M059J (cell line): ENCODE data around the gene PTCRA. TPM values are rescaled to one million over a fixed set of nuclear protein-coding genes. Genes with fewer than 3 reads are reported as not detected.

ENCODE experiments used
- DNase-seq: peaks from one replicate; pipeline ENCODE4 v3.0.0-alpha.2; 2012; ENCODE audit warnings: low read depth
- total RNA-seq: library from RNA; depleted of rRNA; stranded (reverse); fragments of >200 nt; shearing (Covaris generic); gene quantifications from 2 replicates; pipeline ENCODE4 v1.2.3, GENCODE V29; 2014; rRNA removed

The PTCRA gene
- total RNA-seq, 1 experiment from 2014 or later: not detected

GRCh38 chr6:42970871-42971612, 55.2 kb downstream of the PTCRA start:
- DNase-seq: peak; percentile 63

- DNase-seq: no peak
These were observed 56.0 kb downstream of the PTCRA start for GRCh38 chr6:42971746-42972327.

- no peak for DNase-seq
These were observed 58.1 kb downstream of the PTCRA start for GRCh38 chr6:42973926-42974325.

GRCh38 chr6:42974919-42975505, 59.2 kb downstream of the PTCRA start:
- no peak for DNase-seq

Other genes starting within 250 kb of the PTCRA start
- gene PRPH2, start 193.5 kb upstream of the PTCRA start, total RNA-seq: not detected in 2 replicates
- gene TBCC, start 169.9 kb upstream of the PTCRA start, total RNA-seq: 46.2 and 62.8 TPM in 2 replicates
- gene BICRAL, start 134.0 kb upstream of the PTCRA start, total RNA-seq: 5.4 and 7.5 TPM in 2 replicates
- 174 and 187 TPM in 2 replicates for gene RPL7L1, start 36.4 kb upstream of the PTCRA start, total RNA-seq
- gene CNPY3, start 13.4 kb downstream of the PTCRA start, total RNA-seq: 58.0 and 78.3 TPM in 2 replicates
- 0.54 TPM in 1 of 2 replicates, not detected in the other for gene GNMT, start 44.7 kb downstream of the PTCRA start, total RNA-seq
- gene PEX6, start 63.1 kb downstream of the PTCRA start, total RNA-seq: 13.8 and 14.2 TPM in 2 replicates
- gene PPP2R5D, start 68.5 kb downstream of the PTCRA start, total RNA-seq: 66.6 and 94.2 TPM in 2 replicates
- 172 and 224 TPM in 2 replicates for gene MEA1, start 97.9 kb downstream of the PTCRA start, total RNA-seq
- gene KLHDC3, start 98.2 kb downstream of the PTCRA start, total RNA-seq: 101 and 118 TPM in 2 replicates
- gene RRP36, start 105.6 kb downstream of the PTCRA start, total RNA-seq: 153 and 195 TPM in 2 replicates
- gene CUL7, start 137.8 kb downstream of the PTCRA start, total RNA-seq: 8.3 and 17.7 TPM in 2 replicates
- gene MRPL2, start 143.4 kb downstream of the PTCRA start, total RNA-seq: 43.4 and 55.4 TPM in 2 replicates
- gene KLC4, start 143.6 kb downstream of the PTCRA start, total RNA-seq: 14.7 and 21.1 TPM in 2 replicates
- gene PTK7, start 160.3 kb downstream of the PTCRA start, total RNA-seq: 76.3 and 162 TPM in 2 replicates